ENCODE results near the gene ITPK1.

Gene ITPK1

DNA sequence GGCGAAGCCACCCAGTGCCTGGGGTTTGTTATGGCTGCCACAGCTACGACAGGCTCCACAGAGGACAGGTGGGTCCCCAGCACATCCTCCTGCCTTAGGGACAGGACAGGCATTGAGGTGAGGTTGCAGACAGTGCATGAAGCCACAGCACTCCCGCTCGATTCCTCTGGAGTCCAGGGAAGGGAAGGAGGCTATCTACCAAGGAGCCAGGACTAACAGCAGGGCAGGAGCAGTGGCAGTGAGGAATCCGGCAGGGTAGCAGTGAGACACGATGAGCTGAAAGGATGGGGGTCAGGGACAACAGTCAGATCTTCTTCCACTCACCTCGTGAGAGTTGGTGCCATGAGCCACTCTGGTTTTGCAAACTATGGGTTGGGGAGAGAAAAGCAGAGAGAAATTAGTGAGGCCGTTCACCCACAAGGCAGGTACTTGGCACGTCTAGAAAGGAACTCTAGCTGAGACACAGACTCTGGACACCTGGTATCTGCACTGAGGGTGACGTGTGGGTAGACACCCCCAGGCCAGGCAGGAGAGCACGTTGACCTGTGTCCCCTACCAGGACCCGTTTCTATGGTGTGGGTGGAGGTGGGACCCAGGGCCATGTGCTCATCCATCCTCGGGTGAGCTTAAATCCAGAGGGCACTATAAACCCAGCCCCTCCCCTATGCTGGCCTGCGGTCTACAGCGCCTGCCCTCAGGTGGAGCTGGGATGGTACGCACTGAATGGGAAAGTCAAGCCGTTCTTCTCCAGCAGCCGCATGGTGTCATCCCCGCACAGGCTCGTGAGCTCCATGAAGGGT lies 153.5 kb downstream of the ITPK1 start:
- peak overlapping the region; percentile 93; the same call in 1 of the 2 replicates for H3K27ac ChIP-seq
- TF ChIP-seq, protein P1, sequence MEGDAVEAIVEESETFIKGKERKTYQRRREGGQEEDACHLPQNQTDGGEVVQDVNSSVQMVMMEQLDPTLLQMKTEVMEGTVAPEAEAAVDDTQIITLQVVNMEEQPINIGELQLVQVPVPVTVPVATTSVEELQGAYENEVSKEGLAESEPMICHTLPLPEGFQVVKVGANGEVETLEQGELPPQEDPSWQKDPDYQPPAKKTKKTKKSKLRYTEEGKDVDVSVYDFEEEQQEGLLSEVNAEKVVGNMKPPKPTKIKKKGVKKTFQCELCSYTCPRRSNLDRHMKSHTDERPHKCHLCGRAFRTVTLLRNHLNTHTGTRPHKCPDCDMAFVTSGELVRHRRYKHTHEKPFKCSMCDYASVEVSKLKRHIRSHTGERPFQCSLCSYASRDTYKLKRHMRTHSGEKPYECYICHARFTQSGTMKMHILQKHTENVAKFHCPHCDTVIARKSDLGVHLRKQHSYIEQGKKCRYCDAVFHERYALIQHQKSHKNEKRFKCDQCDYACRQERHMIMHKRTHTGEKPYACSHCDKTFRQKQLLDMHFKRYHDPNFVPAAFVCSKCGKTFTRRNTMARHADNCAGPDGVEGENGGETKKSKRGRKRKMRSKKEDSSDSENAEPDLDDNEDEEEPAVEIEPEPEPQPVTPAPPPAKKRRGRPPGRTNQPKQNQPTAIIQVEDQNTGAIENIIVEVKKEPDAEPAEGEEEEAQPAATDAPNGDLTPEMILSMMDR (conservative IDR thresholded peaks at IDR 0.05) = no peak

DNA sequence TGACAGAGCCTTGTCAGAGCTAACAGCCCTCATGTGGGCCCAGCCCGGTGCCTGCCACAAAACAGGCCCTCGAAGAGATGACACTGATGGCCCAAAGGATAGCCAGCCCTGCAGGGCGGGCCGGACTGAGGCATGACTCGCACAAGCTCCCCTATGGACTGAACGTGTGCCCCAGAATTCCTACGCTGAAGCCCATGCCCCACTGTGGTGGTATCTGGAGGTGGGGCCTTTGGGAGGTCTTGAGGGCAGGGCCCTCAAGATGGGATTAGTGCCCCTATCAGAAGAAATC lies 154.2 kb downstream of the ITPK1 start:
- no peak overlapping the region; the same call in 1 of the 2 replicates for H3K27ac ChIP-seq
- TF ChIP-seq, protein P1 (conservative IDR thresholded peaks at IDR 0.05) = no peak

DNA sequence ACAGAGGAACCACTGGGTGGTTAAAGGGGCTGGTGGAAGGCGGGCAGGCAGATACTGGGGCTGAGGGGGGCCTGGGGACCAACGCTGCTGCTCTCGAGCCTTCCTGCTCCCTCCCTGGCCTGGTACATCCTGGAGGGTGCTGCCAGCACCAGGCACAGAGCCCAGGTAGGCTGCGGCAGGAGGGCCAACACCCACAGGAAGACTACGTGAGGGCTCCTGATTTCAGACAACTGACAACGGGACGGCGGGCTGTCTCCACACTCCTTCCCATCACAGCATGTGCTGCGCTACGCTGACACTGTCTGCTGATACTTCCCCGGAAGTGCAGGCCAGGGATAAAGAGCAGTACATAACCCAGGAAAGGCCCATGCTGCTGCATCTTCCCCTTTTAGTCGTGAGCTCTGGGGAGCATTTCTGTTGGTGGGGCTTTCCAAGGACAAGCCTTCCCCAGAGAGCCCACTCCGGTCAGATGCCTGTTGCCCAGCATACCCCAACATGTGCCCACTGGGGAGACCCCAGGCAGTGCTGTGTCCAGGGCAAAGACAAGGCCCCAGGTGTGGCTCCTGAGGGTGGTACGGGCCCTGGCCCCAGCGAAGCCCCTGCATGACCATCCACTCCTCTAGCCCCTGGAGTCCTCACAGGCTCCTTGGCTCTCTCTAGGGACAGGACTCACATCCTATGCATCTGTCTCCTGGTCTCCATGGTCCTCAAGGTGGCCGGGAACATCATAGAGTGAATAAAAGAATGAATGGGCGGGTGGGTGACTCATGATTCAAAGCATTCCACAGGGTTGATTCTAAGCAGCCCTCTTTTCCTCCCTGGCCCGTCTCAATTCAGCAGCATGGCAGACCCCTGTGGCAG lies 154.8 kb downstream of the ITPK1 start:
- TF ChIP-seq, protein P1 (conservative IDR thresholded peaks at IDR 0.05) = no peak
- H3K27ac ChIP-seq = no peak overlapping the region

DNA sequence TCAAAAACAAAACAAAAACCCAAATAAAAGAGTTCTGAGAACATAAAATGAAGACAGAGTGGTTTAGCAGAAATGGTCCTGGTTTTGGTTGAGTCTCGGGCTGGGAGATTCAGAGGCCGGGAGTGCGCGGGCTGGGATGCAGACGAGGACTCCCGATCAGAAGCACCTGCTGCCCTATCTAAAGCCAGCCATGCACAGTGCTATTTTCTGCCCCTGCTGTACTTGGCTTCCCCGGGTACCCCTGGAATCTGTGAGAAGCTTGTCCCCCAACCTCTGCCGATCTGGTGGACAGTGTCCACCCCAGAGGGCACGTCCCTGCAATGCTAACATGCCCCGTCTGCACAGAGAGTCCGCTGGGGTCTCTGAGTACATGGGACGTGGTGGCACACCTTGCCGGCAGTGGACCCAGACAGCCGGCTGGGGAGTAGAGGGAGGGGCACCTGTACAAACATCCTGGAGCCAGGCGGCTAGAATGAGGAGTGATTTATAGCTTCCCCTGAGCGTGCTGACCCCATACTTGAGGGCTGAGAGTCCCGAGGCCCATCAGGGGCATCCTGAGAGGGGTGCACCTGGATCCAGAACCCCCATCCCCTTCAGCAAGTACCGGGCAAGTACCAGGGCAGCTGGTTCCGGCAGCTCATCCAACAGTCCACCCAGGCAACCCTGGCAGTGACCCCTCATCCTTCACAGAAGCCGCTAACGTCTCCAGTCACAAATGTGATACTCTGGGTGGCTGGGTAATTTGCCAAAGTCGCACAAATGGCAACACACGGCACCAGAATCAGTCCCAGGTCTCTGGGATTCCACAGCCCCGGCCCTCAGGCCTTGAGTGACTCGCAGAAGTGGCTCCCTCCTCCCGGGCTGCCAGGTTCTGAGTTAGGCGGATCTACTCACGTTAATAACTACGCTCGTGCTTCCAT lies 155.7 kb downstream of the ITPK1 start:
- TF ChIP-seq, protein P1 (conservative IDR thresholded peaks at IDR 0.05) = no peak
- H3K27ac ChIP-seq = no peak overlapping the region

DNA sequence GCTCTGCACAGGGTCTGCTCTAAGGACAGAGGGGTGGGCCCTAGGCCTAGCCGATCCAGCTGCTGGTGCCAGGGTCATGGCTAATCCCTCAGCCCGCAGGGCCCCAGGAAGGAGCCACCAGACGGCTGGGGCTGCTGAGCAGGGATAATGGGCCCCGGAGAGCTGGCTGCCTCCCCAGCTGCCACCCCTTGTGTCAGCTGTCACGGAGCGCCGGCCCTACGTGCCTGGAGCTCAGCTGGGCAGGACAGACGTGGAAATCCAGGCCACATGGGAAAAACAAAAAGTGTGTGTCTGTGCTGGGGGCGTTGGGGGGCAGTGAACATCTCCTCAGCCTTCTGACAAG lies 156.6 kb downstream of the ITPK1 start:
- no peak overlapping the region for H3K27ac ChIP-seq
- TF ChIP-seq, protein P1 (conservative IDR thresholded peaks at IDR 0.05) = no peak

DNA sequence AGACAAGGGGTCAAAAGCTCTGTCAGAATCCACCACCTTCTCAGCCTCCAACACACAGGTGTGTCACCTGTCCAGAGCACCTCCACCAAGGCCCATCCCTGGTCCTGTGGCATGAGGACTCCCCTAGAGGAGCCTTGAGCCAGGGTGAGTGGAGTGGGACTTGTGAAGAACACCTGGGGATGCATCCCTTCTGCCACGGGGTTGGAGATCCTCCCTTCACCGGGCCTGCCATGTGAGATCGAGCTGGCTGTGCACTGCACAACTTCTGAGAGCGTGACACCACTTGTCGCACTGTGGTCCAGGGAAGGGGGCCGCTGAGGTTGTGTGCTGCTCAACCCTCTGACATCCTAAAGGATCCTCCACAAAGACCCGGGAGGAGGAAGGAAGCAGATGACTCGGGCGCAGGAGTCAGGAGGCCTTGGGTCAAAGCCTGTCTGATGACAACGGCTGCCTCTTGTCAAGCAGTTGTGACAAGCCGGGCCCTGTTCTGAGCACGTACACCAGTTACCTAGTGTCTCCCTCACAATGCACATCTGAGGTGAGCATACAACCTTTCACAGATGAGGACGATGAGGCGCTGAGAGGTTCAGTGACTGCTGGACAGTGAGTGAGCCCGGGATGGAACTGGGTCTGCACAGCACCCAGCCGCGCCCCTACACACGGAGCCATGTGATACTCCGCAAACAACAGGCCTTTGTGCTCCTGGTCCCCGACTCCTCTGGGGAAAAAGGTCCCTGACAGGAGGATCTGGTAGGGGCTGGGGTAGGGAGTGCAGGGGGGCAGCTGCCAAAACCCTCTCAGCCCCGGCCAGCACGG lies 157.1 kb downstream of the ITPK1 start:
- no peak overlapping the region for H3K27ac ChIP-seq

More for the DNA sequence above, 157.1 kb downstream of the ITPK1 start:
- TF ChIP-seq, protein P1 (conservative IDR thresholded peaks at IDR 0.05) = no peak
